HepG2 (cell line): ENCODE measurements around the gene PYCARD. TPM values are rescaled to one million over a fixed set of nuclear protein-coding genes. Genes with fewer than 3 reads are reported as not detected.
A peak's percentile ranks its signal among the peaks of the same experiment; 100 is the strongest.

ENCODE experiments used
- MED13 ChIP-seq: sonication (generic); formaldehyde crosslinking; IDR thresholded peaks from 2 replicates; pipeline ENCODE4 v1.5.0; 2020; ENCODE audit warnings: missing genetic modification reagents
- MTERF4 ChIP-seq: sonication (generic); formaldehyde crosslinking; IDR thresholded peaks from 2 replicates; pipeline ENCODE4 v1.8.0; 2023; ENCODE audit warnings: mild to moderate bottlenecking, missing genetic modification reagents
- MXD3 ChIP-seq: IDR thresholded peaks from 2 replicates; pipeline ENCODE4 v1.6.1; 2016; ENCODE audit warnings: mild to moderate bottlenecking, missing biosample characterization, missing genetic modification reagents
- NFIB ChIP-seq: sonication (generic); formaldehyde crosslinking; IDR thresholded peaks from 2 replicates; pipeline ENCODE4 v1.9.0; 2021; ENCODE audit warnings: missing genetic modification reagents, mild to moderate bottlenecking, borderline replicate concordance
- NFRKB ChIP-seq: fragments of 450-650 bp; IDR thresholded peaks from 2 replicates; pipeline ENCODE4 v1.6.1; 2017
- RCOR2 ChIP-seq: IDR thresholded peaks from 2 replicates; pipeline ENCODE4 v1.6.1; 2016; ENCODE audit warnings: missing biosample characterization, missing genetic modification reagents
- SP2 ChIP-seq: sonication (generic); formaldehyde crosslinking; IDR thresholded peaks from 2 replicates; pipeline ENCODE4 v1.5.1; 2020; ENCODE audit warnings: mild to moderate bottlenecking, missing genetic modification reagents
- THAP8 ChIP-seq: sonication (generic); formaldehyde crosslinking; IDR thresholded peaks from 2 replicates; pipeline ENCODE4 v1.5.1; 2020; ENCODE audit warnings: missing genetic modification reagents, mild to moderate bottlenecking, borderline replicate concordance
- ZBTB10 ChIP-seq: sonication (generic); formaldehyde crosslinking; IDR thresholded peaks from 2 replicates; pipeline ENCODE4 v1.4.0; 2020; ENCODE audit warnings: missing genetic modification reagents, borderline replicate concordance
- ZFP91 ChIP-seq: sonication (generic); formaldehyde crosslinking; IDR thresholded peaks from 2 replicates; pipeline ENCODE4 v1.9.0; 2022; ENCODE audit warnings: missing genetic modification reagents, mild to moderate bottlenecking, borderline replicate concordance
- ZNF350 ChIP-seq: sonication (generic); formaldehyde crosslinking; IDR thresholded peaks from 2 replicates; pipeline ENCODE4 v1.4.0; 2020; ENCODE audit warnings: mild to moderate bottlenecking, low read depth, missing genetic modification reagents, borderline replicate concordance
- ZNF660 ChIP-seq: sonication (generic); formaldehyde crosslinking; IDR thresholded peaks from 2 replicates; pipeline ENCODE4 v1.5.1; 2020; ENCODE audit warnings: mild to moderate bottlenecking, low read depth, missing genetic modification reagents, borderline replicate concordance
- ZNF691 ChIP-seq: sonication (generic); formaldehyde crosslinking; IDR thresholded peaks from 2 replicates; pipeline ENCODE4 v1.4.0; 2020; ENCODE audit warnings: missing genetic modification reagents, low read depth, mild to moderate bottlenecking, borderline replicate concordance
- ZNF704 ChIP-seq: sonication (generic); formaldehyde crosslinking; IDR thresholded peaks from 2 replicates; pipeline ENCODE4 v1.8.1; 2023; ENCODE audit warnings: mild to moderate bottlenecking, inconsistent platforms, moderate library complexity, missing genetic modification reagents, borderline replicate concordance
- ZXDC ChIP-seq: sonication (generic); formaldehyde crosslinking; IDR thresholded peaks from 2 replicates; pipeline ENCODE4 v1.5.0; 2020; ENCODE audit warnings: mild to moderate bottlenecking, missing genetic modification reagents
- polyA plus RNA-seq, 8 experiments: library from polyadenylated mRNA; depleted of rRNA in 3 of 8; stranded (reverse) in 7 of 8; unstranded in 1 of 8; fragments of >200 nt; fragmentation: Illumina TruSeq in 4 of 8; extraction: Trizol in 4 of 8; gene quantifications; 2 replicates each; pipeline versions ENCODE4 v1.2.1 to v1.2.3, GENCODE V29; 2011 to 2016; ENCODE audit warnings: low read depth in 4 of 8, missing spikeins in 1 of 8, mixed read lengths in 1 of 8; ENCODE audit not compliant: insufficient read depth in 1 of 8
- total RNA-seq, 5 experiments: library from RNA; depleted of rRNA; stranded (reverse); fragments of >200 nt; fragmentation: Illumina TruSeq; extraction: Trizol; gene quantifications; 2 replicates each; pipeline ENCODE4 v1.2.3, GENCODE V29; 2016; ENCODE audit warnings: low read depth in 1 of 5

The PYCARD gene
- total and polyA plus RNA-seq, 2 of the 13 experiments (the other 11 are each of a cell fraction or from before 2014, with no cell fraction given) = 4.8 to 9.2 TPM

GRCh38 chr16:31215287-31216162 is 13.0 kb upstream of the PYCARD start (continued):
- TF ChIP-seq SP2 (CRISPR knock-in tag) = no peak
- TF ChIP-seq NFIB (CRISPR knock-in tag) = no peak
- peak; percentile 40; the same call in 1 of the 2 replicates for TF ChIP-seq ZXDC (CRISPR knock-in tag)
- no peak for TF ChIP-seq THAP8 (CRISPR knock-in tag)
- TF ChIP-seq MTERF4 (CRISPR knock-in tag) = 0 out of 2 replicates have a peak, but pooled peaks have one; percentile 40
- TF ChIP-seq MED13 (CRISPR knock-in tag) = no peak
- TF ChIP-seq ZBTB10 (CRISPR knock-in tag) = no peak
- TF ChIP-seq RCOR2 (CRISPR knock-in tag) = no peak
- TF ChIP-seq NFRKB = no peak
- 0 out of 2 replicates have a peak, but pooled peaks have one; percentile 33 for TF ChIP-seq ZNF691
- TF ChIP-seq ZNF660 (CRISPR knock-in tag) = no peak
- 0 out of 2 replicates have a peak, but pooled peaks have one; percentile 37 for TF ChIP-seq ZNF704 (CRISPR knock-in tag)
- no peak; the same call in 1 of the 2 replicates for TF ChIP-seq MXD3 (CRISPR knock-in tag)
- peak; percentile 30; the same call in 1 of the 2 replicates for TF ChIP-seq ZNF350 (CRISPR knock-in tag)
- TF ChIP-seq ZFP91 = peak; percentile 56; the same call in 1 of the 2 replicates
